ENCODE results near the gene ETNPPL.

The ETNPPL gene

DNA sequence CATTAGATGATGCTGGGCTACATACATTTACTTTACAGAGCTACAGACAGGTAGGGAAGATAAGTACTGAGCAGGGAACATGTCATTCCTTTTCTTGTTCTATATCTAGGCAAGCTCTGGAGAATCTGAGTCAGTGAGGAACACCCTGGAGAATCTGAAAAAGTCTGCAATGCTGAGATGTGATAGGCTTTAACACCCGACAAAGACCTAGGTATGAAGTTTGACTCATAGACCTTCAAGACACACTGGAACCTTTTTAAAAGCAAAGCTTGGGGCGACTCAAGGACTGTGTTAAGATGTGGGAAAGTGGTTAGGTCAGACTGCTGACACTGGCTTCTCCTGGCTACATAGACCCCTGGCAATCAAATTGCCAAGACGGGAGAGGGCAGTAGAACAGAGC is 69.6 kb downstream of the ETNPPL start:
- no peak overlapping the region for H3K4me3 ChIP-seq (ENCODE audit: low read depth, low read length)
- TF ChIP-seq CTCF (IDR thresholded peaks at IDR 0.05; ENCODE audit: borderline replicate concordance, insufficient read depth, low read depth, low read length), result no peak

Measured in GM12875 (cell line).